Measurements from ENCODE around the gene ZNF341. TPM values are rescaled to one million over a fixed set of nuclear protein-coding genes. Genes with fewer than 3 reads are reported as not detected.

ZNF341 gene
- total RNA-seq, 1 donor from 2014 or later, result 2.3 TPM

DNA sequence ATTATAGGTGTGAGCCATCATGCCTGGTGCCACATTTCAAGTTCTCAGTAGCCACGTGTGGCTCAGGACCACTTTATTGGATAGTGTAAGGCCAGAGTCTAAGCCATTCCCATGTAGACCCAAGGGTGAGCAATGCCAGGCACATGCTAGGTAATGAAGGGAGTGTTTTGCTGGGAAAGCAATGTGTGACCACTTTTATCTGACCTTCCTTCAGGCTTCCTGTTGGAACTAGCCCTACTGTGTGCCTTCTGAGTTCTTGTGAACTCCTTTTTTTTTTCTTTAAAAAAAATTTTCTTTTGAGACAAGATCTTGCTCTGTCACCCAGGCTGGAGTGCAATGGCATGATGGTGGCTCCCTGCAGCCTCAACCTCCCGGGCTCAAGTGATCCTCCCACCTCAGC, 33.3 kb downstream of the ZNF341 start:
- Histone ChIP-seq H3K4me3 (ENCODE audit: low read depth, low read length) (no peak overlapping the region), H3K27me3 (ENCODE audit: control insufficient read depth, insufficient read depth, low read length) (no peaks in the 10 kb centered on the region), H3K36me3 (ENCODE audit: control insufficient read depth, insufficient read depth, low read length) (no peaks in the 10 kb centered on the region)
- no peak for DNase-seq (ENCODE audit: low read depth)
- no peak for TF ChIP-seq CTCF (IDR thresholded peaks at IDR 0.05; ENCODE audit: insufficient read depth, low read length, poor library complexity, severe bottlenecking)

- Histone ChIP-seq H3K4me3 (ENCODE audit: low read depth, low read length) (no peak overlapping the region), H3K36me3 (ENCODE audit: control insufficient read depth, insufficient read depth, low read length) (no peaks in the 10 kb centered on the region), H3K27me3 (ENCODE audit: control insufficient read depth, insufficient read depth, low read length) (no peaks in the 10 kb centered on the region)
- TF ChIP-seq CTCF (IDR thresholded peaks at IDR 0.05; ENCODE audit: insufficient read depth, low read length, poor library complexity, severe bottlenecking), result no peak
- no peak for DNase-seq (ENCODE audit: low read depth)
Observed at GRCh38 chr20:33765592-33765991, 33.8 kb downstream of the ZNF341 start.

DNA sequence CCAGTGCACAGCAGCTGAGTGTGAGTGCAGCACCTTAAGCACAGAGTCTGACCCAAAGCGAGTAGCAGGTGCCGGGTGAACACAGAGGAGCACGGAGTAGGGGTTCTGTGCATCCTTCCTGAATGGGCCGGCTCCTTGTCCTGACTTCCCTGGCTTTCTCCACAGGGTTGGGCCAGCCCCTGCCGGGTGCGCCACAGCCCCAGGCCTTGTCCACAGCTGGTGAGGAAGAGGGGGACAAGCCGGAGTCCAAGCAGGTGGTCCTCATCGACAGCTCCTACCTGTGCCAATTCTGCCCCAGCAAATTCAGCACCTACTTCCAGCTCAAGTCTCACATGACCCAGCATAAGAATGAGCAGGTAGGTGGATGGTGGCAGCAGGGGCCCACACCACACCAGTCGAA, 34.9 kb downstream of the ZNF341 start:
- no peaks in the 10 kb centered on the region for H3K36me3 ChIP-seq (ENCODE audit: control insufficient read depth, insufficient read depth, low read length)
- DNase-seq (ENCODE audit: low read depth), result no peak
- TF ChIP-seq CTCF (IDR thresholded peaks at IDR 0.05; ENCODE audit: insufficient read depth, low read length, poor library complexity, severe bottlenecking), result no peak
- no peak overlapping the region for H3K4me3 ChIP-seq (ENCODE audit: low read depth, low read length)
- no peaks in the 10 kb centered on the region for H3K27me3 ChIP-seq (ENCODE audit: control insufficient read depth, insufficient read depth, low read length)

DNA sequence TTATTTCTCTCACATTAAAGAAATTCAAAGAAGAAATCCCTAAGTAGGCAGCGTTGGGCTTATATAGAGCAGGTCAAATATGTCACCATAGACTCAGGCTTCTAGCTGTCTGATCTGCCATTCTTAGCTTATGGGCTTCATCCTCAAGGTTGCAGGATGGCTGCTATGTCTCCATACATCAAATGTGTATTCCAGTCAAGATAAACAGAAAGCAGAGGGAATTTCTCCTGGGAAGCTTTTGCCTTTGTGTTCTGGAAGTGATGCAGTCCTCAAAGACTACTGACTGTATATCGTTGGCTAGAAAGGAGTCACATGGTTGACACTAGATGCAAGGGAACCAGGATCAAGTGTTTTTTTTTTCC, 36.0 kb downstream of the ZNF341 start:
- Histone ChIP-seq H3K27me3 (ENCODE audit: control insufficient read depth, insufficient read depth, low read length) (no peaks in the 10 kb centered on the region), H3K4me3 (ENCODE audit: low read depth, low read length) (no peak overlapping the region), H3K36me3 (ENCODE audit: control insufficient read depth, insufficient read depth, low read length) (no peaks in the 10 kb centered on the region)
- no peak for DNase-seq (ENCODE audit: low read depth)
- no peak for TF ChIP-seq CTCF (IDR thresholded peaks at IDR 0.05; ENCODE audit: insufficient read depth, low read length, poor library complexity, severe bottlenecking)

- no peak for TF ChIP-seq CTCF (IDR thresholded peaks at IDR 0.05; ENCODE audit: insufficient read depth, low read length, poor library complexity, severe bottlenecking)
- Histone ChIP-seq H3K36me3 (ENCODE audit: control insufficient read depth, insufficient read depth, low read length) (no peaks in the 10 kb centered on the region), H3K27me3 (ENCODE audit: control insufficient read depth, insufficient read depth, low read length) (no peaks in the 10 kb centered on the region), H3K4me3 (ENCODE audit: low read depth, low read length) (no peak overlapping the region)
- no peak for DNase-seq (ENCODE audit: low read depth)
Observed at GRCh38 chr20:33769043-33769442, 37.2 kb downstream of the ZNF341 start.

- no peaks in the 10 kb centered on the region for H3K36me3 ChIP-seq (ENCODE audit: control insufficient read depth, insufficient read depth, low read length)
- no peak overlapping the region for H3K4me3 ChIP-seq (ENCODE audit: low read depth, low read length)
- DNase-seq (ENCODE audit: low read depth), result no peak
- no peak for TF ChIP-seq CTCF (IDR thresholded peaks at IDR 0.05; ENCODE audit: insufficient read depth, low read length, poor library complexity, severe bottlenecking)
- H3K27me3 ChIP-seq (ENCODE audit: control insufficient read depth, insufficient read depth, low read length), result no peaks in the 10 kb centered on the region
Observed at GRCh38 chr20:33770005-33770404, 38.2 kb downstream of the ZNF341 start.
